D721Med (cell line): ENCODE data around the gene GLP1R.
"Not testable (repeated sequence)": the region's sequence is repeated elsewhere in the genome, so short reads cannot be mapped to it uniquely, and the experiment has no call there.

Experiments
- DNase-seq: peaks from one replicate; pipeline ENCODE4 v3.0.0; 2011; ENCODE audit warnings: low spot score; ENCODE audit not compliant: insufficient read length
- FAIRE-seq: peaks from 2 replicates; lab custom pipeline; 2011; peaks lifted over from hg19 to GRCh38; lab: Jason Lieb, UNC
- TF ChIP-seq, protein P1 (sequence below): IDR thresholded peaks from 2 replicates; pipeline ENCODE4 v1.5.1; 2012; ENCODE audit warnings: mild to moderate bottlenecking, control low read depth; ENCODE audit not compliant: insufficient read depth; ENCODE audit errors: missing control alignments

The GLP1R gene

DNA sequence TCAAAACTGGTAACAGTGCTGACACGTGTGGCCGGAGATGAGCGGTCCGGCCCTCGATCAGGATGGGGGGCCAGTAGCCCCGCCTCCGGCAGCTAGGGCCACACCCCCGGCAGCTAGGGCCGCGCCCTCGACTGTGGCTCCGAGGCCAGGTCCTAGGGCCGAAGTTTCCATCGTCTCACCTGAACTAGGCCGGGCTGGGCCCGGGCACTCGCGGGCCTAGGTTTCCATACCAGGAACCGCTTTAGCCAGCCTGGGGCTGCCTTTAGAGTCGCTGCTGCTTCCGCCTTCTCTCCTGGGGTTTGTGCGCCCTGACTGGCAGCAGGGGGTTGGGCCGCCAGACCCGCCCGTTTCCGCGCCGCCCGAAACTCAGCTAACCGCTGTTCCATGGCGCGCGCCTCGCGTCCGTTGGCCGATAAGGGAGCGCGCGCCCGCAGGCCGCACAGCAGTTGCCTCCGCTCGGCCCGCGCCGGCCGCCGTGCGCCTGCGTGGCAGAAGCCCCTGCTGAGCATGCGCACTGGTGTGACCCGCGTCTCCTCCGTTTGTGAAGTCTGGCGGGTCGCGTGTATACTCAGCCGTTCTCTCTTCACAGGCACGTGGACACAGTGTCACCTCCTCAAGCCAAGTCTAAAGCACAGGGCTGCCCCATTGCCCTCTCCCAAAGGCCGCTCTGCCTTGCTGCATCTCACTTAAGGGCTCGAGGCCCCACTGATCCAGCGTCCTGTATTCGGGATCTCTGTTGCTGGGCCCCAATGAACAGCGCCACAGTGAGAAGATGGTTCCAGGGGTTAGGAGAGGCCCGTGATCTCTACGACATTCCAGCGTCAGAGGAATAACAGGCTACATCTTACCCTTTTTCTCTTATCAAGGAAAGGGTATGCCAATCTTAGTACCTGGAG is 66.4 kb downstream of the GLP1R start, which contains the start of gene SAYSD1:
SAYSD1 (minus strand) TSS at position 483 of the 896 bp plus-strand sequence; CDS start at position 386, 97 bp downstream.
- FAIRE-seq (no peak), DNase-seq (peak; percentile 44)
- TF ChIP-seq, protein P1, sequence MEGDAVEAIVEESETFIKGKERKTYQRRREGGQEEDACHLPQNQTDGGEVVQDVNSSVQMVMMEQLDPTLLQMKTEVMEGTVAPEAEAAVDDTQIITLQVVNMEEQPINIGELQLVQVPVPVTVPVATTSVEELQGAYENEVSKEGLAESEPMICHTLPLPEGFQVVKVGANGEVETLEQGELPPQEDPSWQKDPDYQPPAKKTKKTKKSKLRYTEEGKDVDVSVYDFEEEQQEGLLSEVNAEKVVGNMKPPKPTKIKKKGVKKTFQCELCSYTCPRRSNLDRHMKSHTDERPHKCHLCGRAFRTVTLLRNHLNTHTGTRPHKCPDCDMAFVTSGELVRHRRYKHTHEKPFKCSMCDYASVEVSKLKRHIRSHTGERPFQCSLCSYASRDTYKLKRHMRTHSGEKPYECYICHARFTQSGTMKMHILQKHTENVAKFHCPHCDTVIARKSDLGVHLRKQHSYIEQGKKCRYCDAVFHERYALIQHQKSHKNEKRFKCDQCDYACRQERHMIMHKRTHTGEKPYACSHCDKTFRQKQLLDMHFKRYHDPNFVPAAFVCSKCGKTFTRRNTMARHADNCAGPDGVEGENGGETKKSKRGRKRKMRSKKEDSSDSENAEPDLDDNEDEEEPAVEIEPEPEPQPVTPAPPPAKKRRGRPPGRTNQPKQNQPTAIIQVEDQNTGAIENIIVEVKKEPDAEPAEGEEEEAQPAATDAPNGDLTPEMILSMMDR = no peak

DNA sequence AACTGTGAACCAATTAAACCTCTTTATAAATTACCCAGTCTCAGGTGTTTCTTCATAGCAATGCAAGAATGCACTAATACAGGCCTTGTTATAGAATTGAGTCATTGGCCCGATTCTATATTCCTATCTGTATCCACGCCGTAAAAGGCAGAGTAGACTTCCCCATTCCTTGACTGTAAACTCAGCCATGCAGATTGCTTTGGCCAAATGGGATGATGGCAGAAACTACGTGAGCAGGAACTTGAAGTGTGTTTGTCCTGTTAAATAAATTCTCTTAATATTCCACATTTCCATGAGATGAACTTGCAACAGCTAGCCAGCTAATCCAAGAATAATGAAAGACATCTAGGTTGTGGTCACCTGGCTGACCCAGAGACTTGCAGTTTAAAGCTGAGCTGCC is 70.3 kb downstream of the GLP1R start:
- TF ChIP-seq, protein P1 = no peak
- DNase-seq = no peak
- no peak for FAIRE-seq

GRCh38 chr6:39124114-39124513 is 75.5 kb downstream of the GLP1R start:
- FAIRE-seq (no peak), DNase-seq (no peak)
- TF ChIP-seq, protein P1 = no peak

GRCh38 chr6:39128106-39128505 is 79.5 kb downstream of the GLP1R start:
- TF ChIP-seq, protein P1 = no peak
- DNase-seq (no peak), FAIRE-seq (no peak)

DNA sequence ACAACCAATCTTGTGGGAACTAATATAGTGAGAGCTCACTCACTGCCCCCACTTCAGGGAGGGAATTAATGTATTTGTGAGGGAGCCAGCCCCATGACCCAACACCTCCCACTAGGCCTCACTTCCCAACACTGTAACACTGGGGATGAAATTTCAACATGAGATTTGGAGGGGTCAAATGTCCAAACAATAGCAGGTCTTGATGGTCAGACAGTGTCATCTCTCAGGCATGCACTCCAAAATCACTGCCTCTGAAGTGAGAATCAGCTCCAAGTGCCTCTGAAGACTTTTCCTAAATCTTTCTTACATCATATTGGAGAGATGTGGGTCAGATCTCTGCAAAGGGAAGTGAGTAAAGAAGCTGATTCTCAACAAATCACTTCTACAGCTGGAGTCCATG is 80.3 kb downstream of the GLP1R start:
- TF ChIP-seq, protein P1 = no peak
- FAIRE-seq = no peak

GRCh38 chr6:39130691-39131090 is 82.1 kb downstream of the GLP1R start:
- no peak for DNase-seq
- no peak for FAIRE-seq

More for the DNA sequence above, 80.3 kb downstream of the GLP1R start:
- no peak for DNase-seq

DNA sequence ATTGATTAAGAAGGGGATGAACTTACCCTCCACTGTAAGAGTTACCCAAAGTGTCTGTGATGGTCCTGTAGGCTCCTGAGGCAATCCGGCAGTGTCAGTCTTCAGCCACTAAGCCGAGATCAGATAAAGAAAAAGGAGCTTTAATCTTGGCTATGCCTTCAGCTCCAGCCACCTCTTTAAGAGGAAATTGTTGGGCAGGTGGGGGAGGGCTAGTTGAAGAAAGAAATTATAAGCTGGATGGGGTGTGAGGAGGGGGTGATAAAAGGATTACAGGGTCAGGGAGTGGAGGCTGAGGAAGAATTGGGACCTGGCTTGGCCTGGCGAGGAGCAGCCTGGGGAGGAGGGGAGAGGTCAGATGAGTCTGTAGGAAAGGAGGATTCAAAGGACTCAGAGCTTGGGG is 86.2 kb downstream of the GLP1R start:
- not testable (repeated sequence) for FAIRE-seq, DNase-seq

More at GRCh38 chr6:39130691-39131090, 82.1 kb downstream of the GLP1R start:
- TF ChIP-seq, protein P1 = no peak

- FAIRE-seq = not testable (repeated sequence)
Observed at GRCh38 chr6:39136207-39136606, 87.6 kb downstream of the GLP1R start.

More at GRCh38 chr6:39136207-39136606, 87.6 kb downstream of the GLP1R start:
- DNase-seq = not testable (repeated sequence)
